Ovary (tissue), 9 donors: Measurements from ENCODE around the gene NEDD4L. TPM values are rescaled to one million over a fixed set of nuclear protein-coding genes. Genes with fewer than 3 reads are reported as not detected.

Experiments used
- DNase-seq, 5 donors: peaks; one replicate each; pipeline ENCODE4 v3.0.0-alpha.2; 2019 to 2020
- H3K27ac ChIP-seq, 2 donors: fragments of 200-600 bp; one replicate each; pipeline versions ENCODE4 v1.5.1 to v1.8.0; 2019 to 2022
- H3K27me3 ChIP-seq: fragments of 200-600 bp; one replicate; pipeline ENCODE4 v1.8.0; 2022
- H3K36me3 ChIP-seq: fragments of 200-600 bp; sonication (generic); one replicate; pipeline ENCODE4 v1.5.1; 2019
- H3K4me1 ChIP-seq: one replicate; pipeline ENCODE4 v1.8.1; 2013; ENCODE audit warnings: mild to moderate bottlenecking, moderate library complexity; ENCODE audit not compliant: insufficient read depth
- H3K4me3 ChIP-seq: fragments of 200-600 bp; sonication (generic); one replicate; pipeline ENCODE4 v1.5.1; 2017
- H3K9me3 ChIP-seq, 2 donors: fragments of 200-600 bp in 1 of 2; sonication (generic) in 1 of 2; one replicate each; pipeline versions ENCODE4 v1.5.1 to v1.8.1; 2013 to 2019; ENCODE audit warnings: mild to moderate bottlenecking in 1 of 2, moderate library complexity in 1 of 2
- EP300 ChIP-seq: sonication (generic); formaldehyde crosslinking; IDR thresholded peaks from one replicate; pipeline ENCODE4 v1.6.1; 2017; ENCODE audit warnings: antibody characterized with exemption
- POLR2A ChIP-seq: fragments of 450-650 bp; IDR thresholded peaks from one replicate; pipeline ENCODE4 v1.6.1; 2017; ENCODE audit warnings: antibody characterized with exemption, mild to moderate bottlenecking, moderate library complexity
- WGBS, 3 donors: extraction: QIAGEN DNeasy Blood & Tissue Kit in 1 of 3; methylation state at CpG; one replicate each; pipeline versions ENCODE4 v1.1.5 to v1.1.7; 2013 to 2017; 5-methylcytosine and 5-hydroxymethylcytosine counted together
- intact Hi-C, 4 donors: fragments of 100-400 bp; cut with DNase I; formaldehyde crosslinking; loops; one replicate each; pipeline versions ENCODE4 v1.11.0 to v1.15.1; 2022 to 2023
- polyA plus RNA-seq, 2 donors: library from polyadenylated mRNA; stranded (reverse); fragments of 200-250 nt in 1 of 2; fragments of 350-450 nt in 1 of 2; fragmentation: Illumina TruSeq in 1 of 2; extraction: RNeasy Lipid Tissue Mini Kit (QIAGEN cat#74804) in 1 of 2; gene quantifications; one replicate each; pipeline ENCODE4 v1.2.3, GENCODE V29; 2013 to 2014
- total RNA-seq, 7 donors: library from RNA; depleted of rRNA in 2 of 7; stranded (reverse); fragments of >200 nt in 2 of 7; fragmentation: NEBNext Ultra II Directional in 3 of 7; extraction: Animal tissue kit (Norgen Biotek cat#: 25700) in 3 of 7; gene quantifications; one replicate each; pipeline versions ENCODE4 v1.1.0 to v1.2.4, GENCODE V29; 2016 to 2023
- TF ChIP-seq, protein P1 (sequence below), 3 donors: fragments of 450-650 bp in 2 of 3; fragments of 200-600 bp in 1 of 3; IDR thresholded peaks; one replicate each; pipeline versions ENCODE4 v1.5.1 to v1.8.0; 2016 to 2022; ENCODE audit warnings: antibody characterized with exemption in 3 of 3, mild to moderate bottlenecking in 1 of 3
- donor health status: DM: no; HTN: no; CAD: no; lungs with moderate emphysema.
- donor health status: DM: no; HTN: no; CAD: no.
- donor health status: Bipolar disorder and iron deficiency.
- donor health status: DM: yes; HTN: yes; CAD: no.
- donor health status: DM: no; HTN: no; CAD: no.
- donor health status: DM: yes; HTN: yes; CAD: no.

Gene NEDD4L
- total and polyA plus RNA-seq, 9 donors = 11.0 to 75.2 (median 18.2) TPM

DNA sequence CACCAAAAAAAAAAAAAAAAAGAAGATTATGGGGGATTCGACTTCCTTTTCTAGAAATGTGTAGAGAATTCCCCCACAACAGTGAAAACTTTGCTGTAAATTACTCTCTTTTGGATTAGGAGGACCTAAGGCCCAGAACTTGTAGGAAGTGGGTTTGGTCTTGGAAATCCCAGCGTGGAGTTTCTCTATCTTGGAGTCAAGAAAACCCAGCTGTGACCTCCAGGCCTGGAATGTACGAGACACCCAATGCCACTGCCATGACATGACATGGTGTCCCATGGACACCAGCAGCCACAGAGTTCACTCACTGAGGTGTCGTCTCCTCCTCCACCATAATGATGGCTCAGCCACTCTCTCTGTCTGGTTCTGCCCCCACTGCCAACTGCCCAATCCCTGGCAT, 382.6 kb downstream of the NEDD4L start:
- no peak for DNase-seq
- intact Hi-C loops = no loop called here
- Histone ChIP-seq H3K36me3 (no peaks in the 10 kb centered on the region), H3K4me3 (no peak overlapping the region), H3K9me3 (no peaks in the 10 kb centered on the region), H3K27me3 (no peaks in the 10 kb centered on the region), H3K27ac (no peak overlapping the region), H3K4me1 (no peaks in the 10 kb centered on the region)
- TF ChIP-seq POLR2A (no peak), EP300 (no peak)
- TF ChIP-seq, protein P1, sequence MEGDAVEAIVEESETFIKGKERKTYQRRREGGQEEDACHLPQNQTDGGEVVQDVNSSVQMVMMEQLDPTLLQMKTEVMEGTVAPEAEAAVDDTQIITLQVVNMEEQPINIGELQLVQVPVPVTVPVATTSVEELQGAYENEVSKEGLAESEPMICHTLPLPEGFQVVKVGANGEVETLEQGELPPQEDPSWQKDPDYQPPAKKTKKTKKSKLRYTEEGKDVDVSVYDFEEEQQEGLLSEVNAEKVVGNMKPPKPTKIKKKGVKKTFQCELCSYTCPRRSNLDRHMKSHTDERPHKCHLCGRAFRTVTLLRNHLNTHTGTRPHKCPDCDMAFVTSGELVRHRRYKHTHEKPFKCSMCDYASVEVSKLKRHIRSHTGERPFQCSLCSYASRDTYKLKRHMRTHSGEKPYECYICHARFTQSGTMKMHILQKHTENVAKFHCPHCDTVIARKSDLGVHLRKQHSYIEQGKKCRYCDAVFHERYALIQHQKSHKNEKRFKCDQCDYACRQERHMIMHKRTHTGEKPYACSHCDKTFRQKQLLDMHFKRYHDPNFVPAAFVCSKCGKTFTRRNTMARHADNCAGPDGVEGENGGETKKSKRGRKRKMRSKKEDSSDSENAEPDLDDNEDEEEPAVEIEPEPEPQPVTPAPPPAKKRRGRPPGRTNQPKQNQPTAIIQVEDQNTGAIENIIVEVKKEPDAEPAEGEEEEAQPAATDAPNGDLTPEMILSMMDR (IDR thresholded peaks at IDR 0.05) = no peak
- WGBS, 3 donors = 85 to 91% (median 90%) methylated on average over 4 of the region's 4 CpGs

DNA sequence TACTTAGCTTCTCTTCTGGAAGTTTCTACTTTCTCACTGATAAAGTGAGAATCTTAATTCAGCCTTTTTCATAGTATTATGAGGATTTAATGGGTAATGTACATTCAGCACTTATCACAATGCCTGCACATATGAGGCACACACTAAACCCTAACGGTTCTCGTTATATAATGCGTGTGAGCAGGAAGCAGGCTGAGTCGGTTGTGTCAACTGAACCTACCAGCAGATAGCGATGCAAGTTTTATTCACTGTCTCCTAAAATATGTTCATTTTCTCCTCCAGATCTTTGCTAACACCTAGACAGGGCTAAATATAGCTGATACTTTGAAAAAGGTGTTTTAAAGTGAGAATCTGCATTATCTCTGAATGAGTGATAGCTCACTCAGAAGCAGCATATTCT, 383.3 kb downstream of the NEDD4L start:
- TF ChIP-seq POLR2A (no peak), EP300 (no peak)
- TF ChIP-seq, protein P1 (IDR thresholded peaks at IDR 0.05) = no peak
- intact Hi-C loops = no loop called here
- no peaks in the 10 kb centered on the region for H3K27me3 ChIP-seq
- H3K36me3 ChIP-seq = no peaks in the 10 kb centered on the region
- no peak for DNase-seq
- 69 to 78% (median 72%) methylated on average over 5 of the region's 5 CpGs for WGBS, 3 donors
- no peaks in the 10 kb centered on the region for H3K9me3 ChIP-seq
- no peak overlapping the region for H3K4me3 ChIP-seq
- no peak overlapping the region for H3K27ac ChIP-seq
- no peaks in the 10 kb centered on the region for H3K4me1 ChIP-seq

DNA sequence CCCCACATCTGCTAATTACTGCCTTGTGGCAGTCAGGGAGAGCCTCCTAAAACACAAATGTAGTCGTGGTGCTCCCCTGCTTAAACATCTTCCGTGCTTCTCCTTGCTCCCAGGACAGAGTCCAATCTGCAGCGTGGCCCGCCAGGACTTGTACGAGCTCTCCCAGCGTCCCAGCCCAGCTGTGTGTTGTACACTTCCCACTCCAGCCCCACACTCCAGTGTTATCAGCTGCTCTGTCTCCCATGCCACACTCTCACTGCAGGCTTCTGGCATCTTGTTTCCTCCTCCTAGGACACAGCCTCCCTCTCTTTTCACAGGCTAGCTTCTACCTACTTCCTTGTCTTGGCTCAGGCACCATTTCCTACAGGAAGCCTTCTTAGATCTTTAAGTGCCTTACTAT, 385.4 kb downstream of the NEDD4L start:
- no peaks in the 10 kb centered on the region for H3K27me3 ChIP-seq
- 40 to 54% (median 49%) methylated on average over 6 of the region's 6 CpGs for WGBS, 3 donors
- H3K36me3 ChIP-seq = no peaks in the 10 kb centered on the region
- no peak overlapping the region for H3K27ac ChIP-seq
- no peak for TF ChIP-seq EP300
- TF ChIP-seq, protein P1 (IDR thresholded peaks at IDR 0.05) = no peak
- DNase-seq = no peak
- no peaks in the 10 kb centered on the region for H3K9me3 ChIP-seq
- H3K4me3 ChIP-seq = no peak overlapping the region
- no peaks in the 10 kb centered on the region for H3K4me1 ChIP-seq
- intact Hi-C loops = no loop called here

DNA sequence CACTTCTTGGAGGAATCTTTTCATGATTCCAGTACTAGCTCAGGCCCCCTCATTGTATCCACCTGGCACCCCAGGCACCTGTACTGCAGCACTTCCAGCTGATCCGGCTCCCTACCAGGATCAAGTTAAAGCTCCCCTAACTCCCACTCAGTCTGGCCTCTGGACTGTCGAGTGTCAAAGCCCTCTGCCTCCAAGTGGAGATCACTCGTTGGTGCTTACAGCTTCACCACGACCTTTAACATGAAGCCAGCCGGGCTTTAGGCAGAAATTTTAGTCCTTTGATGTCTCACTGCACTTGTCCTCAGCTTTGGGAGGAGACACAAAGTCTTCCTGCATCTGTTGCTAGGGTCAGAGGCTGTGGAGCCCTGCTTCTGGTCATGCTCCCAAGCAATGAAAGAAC, 387.2 kb downstream of the NEDD4L start:
- 60 to 76% (median 66%) methylated on average over 5 of the region's 5 CpGs for WGBS, 3 donors
- intact Hi-C loops = no loop called here
- Histone ChIP-seq H3K27me3 (no peaks in the 10 kb centered on the region), H3K4me1 (no peaks in the 10 kb centered on the region), H3K27ac (no peak overlapping the region), H3K4me3 (no peak overlapping the region), H3K36me3 (no peaks in the 10 kb centered on the region), H3K9me3 (no peaks in the 10 kb centered on the region)
- no peak for DNase-seq
- no peak for TF ChIP-seq POLR2A
- TF ChIP-seq EP300 = no peak
- TF ChIP-seq, protein P1 (IDR thresholded peaks at IDR 0.05) = no peak
